ENCODE data around the gene EVA1C.
"Not testable (repeated sequence)": the region's sequence is repeated elsewhere in the genome, so short reads cannot be mapped to it uniquely, and the experiment has no call there.

EVA1C gene

GRCh38 chr21:32506411-32506965 lies 94.0 kb downstream of the EVA1C start:
- not testable (repeated sequence) for DNase-seq

GRCh38 chr21:32507342-32507919 lies 94.9 kb downstream of the EVA1C start:
- no peak for DNase-seq

GRCh38 chr21:32508036-32508435 lies 95.5 kb downstream of the EVA1C start:
- DNase-seq: not testable (repeated sequence)

GRCh38 chr21:32508558-32508957 lies 96.1 kb downstream of the EVA1C start:
- DNase-seq: no peak

- not testable (repeated sequence) for DNase-seq
Measured at GRCh38 chr21:32508975-32509374, 96.5 kb downstream of the EVA1C start.

- DNase-seq: no peak
Measured at GRCh38 chr21:32514275-32515055, 102.0 kb downstream of the EVA1C start.

GRCh38 chr21:32515874-32516273 lies 103.4 kb downstream of the EVA1C start:
- DNase-seq: no peak

GRCh38 chr21:32516756-32517649 lies 104.5 kb downstream of the EVA1C start:
- DNase-seq: no peak

- no peak for DNase-seq
Measured at GRCh38 chr21:32519945-32520874, 107.7 kb downstream of the EVA1C start.

GRCh38 chr21:32520875-32521735 lies 108.6 kb downstream of the EVA1C start:
- no peak for DNase-seq

GRCh38 chr21:32521736-32522355 lies 109.3 kb downstream of the EVA1C start:
- DNase-seq: no peak

- no peak for DNase-seq
Measured at GRCh38 chr21:32523463-32523862, 111.0 kb downstream of the EVA1C start.

GRCh38 chr21:32523988-32524719 lies 111.6 kb downstream of the EVA1C start:
- no peak for DNase-seq

- DNase-seq: no peak
Measured at GRCh38 chr21:32525282-32525681, 112.8 kb downstream of the EVA1C start.

- no peak for DNase-seq
Measured at GRCh38 chr21:32529679-32530078, 117.2 kb downstream of the EVA1C start.

- DNase-seq: not testable (repeated sequence)
Measured at GRCh38 chr21:32530809-32531208, 118.3 kb downstream of the EVA1C start.

GRCh38 chr21:32531561-32531960 lies 119.1 kb downstream of the EVA1C start:
- not testable (repeated sequence) for DNase-seq

GRCh38 chr21:32532636-32533035 lies 120.1 kb downstream of the EVA1C start:
- no peak for DNase-seq

- DNase-seq: no peak
Measured at GRCh38 chr21:32533053-32533452, 120.5 kb downstream of the EVA1C start.

GRCh38 chr21:32533611-32534010 lies 121.1 kb downstream of the EVA1C start:
- DNase-seq: no peak

Data from NCI-H524 (cell line).